Measurements from ENCODE around the gene CDC42EP5.
A peak's percentile ranks its signal among the peaks of the same experiment; 100 is the strongest.

The CDC42EP5 gene

GRCh38 chr19:54420068-54420382 is 53.1 kb downstream of the CDC42EP5 start:
- DNase-seq (ENCODE audit: low spot score), result no peak
- Histone ChIP-seq H3K27ac (peak overlapping the region in 1 of 2 donors; percentile 21), H3K4me3 (peak overlapping the region; percentile 40)
- TF ChIP-seq CTCF (IDR thresholded peaks at IDR 0.05), result no peak

DNA sequence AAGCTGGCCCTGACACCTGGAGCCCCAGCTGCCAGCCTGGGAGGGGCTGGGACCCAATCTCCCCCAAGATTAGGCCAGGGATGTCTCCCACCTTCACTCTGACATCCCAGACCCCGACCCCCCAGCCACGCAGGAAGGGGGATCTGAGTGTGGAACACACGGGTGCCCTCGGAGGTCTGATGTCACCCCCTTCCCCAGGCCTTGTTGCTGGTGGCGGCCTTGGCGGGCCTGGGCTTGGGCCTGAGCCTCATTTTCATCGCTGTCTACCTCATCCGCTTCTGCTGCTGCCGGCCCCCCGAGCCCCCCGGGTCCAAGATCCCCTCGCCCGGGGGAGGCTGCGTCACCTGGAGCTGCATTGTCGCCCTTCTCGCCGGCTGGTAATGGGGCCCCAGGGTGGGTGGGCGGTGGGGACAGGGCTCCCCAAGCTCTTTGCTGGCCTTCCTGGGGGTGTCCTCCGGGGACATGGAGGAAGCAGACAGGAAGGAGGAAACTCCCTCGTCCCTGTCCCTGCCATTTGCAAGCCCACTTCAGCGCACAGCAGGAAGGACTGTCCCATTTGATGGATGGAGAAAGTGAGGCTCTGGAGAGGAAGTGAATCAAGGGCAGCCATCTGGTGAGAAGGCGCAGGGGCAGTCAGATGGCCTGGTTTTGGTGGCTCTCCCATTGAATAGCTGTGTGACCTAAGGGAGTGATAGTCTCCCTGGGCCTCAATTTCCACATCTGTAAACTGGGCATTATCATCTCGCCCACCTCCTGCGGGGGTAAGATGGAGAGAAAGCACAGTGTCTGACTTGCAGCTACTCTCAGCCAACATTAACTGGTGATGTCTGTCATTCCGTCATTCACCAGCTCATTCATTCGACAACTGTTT is 53.9 kb downstream of the CDC42EP5 start:
- H3K4me3 ChIP-seq, result no peak overlapping the region
- no peak for TF ChIP-seq CTCF (IDR thresholded peaks at IDR 0.05)
- no peak for DNase-seq (ENCODE audit: low spot score)
- no peak overlapping the region for H3K27ac ChIP-seq

- H3K27ac ChIP-seq, result no peak overlapping the region
- DNase-seq (ENCODE audit: low spot score), result no peak
- TF ChIP-seq CTCF (IDR thresholded peaks at IDR 0.05), result no peak
Observed at GRCh38 chr19:54418030-54418929, 54.8 kb downstream of the CDC42EP5 start.

DNA sequence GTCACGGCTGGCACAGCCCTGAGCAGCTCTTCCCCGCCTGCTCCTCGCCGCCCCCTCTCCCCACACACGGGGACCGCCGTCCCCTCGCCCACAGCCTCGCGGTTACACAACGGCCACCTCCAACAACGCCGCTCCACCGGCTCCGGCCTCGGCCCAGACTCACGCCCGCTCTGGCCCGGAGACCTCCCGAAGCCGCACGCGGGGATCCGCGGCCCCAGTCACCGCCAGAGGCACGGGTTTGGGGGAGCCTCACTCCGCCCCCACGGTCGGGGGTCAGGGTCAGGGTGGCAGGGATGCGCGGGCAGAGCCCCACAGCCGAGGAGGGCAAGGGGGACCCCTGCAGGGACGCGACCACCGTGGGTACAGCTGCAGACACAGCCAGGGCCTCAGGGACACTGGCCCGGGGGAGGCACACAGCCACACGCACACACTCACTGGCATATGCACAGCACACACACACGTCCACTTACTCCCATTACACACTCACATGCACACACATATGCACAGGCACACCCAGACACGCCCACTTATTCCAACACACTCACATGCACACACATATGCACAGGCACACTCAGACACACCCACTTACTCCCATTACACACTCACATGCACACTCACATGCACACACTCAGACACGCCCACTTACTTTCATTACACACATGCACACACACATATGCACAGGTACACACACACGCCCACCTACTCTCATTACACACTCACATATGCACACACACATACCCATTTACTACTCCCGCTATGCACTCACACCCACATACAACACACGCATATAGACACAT is 56.2 kb downstream of the CDC42EP5 start:
- Histone ChIP-seq H3K27ac (peak overlapping the region in 1 of 2 donors; percentile 15), H3K4me3 (peak overlapping the region; percentile 3)
- no peak for DNase-seq (ENCODE audit: low spot score)
- no peak for TF ChIP-seq CTCF (IDR thresholded peaks at IDR 0.05)

More at GRCh38 chr19:54418030-54418929, 54.8 kb downstream of the CDC42EP5 start:
- no peak overlapping the region for H3K4me3 ChIP-seq

DNA sequence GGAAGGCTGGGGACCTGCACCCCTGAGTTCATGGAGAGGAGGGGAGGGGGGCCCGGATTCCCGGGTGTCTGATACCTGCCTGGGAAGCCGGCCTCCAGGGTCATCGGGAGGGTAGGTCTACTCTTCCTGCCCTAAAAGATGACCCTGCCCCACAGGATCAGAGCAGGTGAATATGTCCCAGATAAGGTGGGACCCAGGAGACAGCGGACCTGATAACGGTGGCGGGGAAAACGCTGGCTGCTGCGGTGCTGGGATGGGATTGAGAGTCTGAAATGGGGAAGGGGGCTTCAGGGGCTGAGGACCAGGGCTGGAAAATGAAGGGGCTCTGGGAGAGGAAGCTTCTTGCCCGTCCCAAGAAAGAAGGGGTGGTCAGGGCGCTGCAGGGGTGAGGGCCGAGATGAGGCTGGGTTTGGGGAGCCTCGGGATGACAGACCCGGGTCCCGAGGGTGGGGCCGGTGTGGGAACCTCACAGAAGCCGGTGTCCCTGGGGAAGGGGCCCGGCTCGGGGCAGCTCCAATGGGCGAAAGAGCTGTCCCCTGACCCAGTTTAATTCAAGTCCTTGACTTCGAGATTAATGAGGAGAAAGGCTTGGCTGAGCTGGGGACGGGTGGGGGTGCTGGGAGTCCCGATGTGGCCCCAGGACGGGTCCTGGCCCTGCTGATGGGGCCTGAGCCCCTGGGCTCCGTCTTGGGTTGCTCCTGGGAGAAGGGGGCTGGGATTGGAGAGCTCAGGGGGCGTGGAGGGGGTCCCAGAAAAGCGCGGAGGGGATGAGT is 57.0 kb downstream of the CDC42EP5 start:
- Histone ChIP-seq H3K27ac (peak overlapping the region in 1 of 2 donors; percentile 15), H3K4me3 (peak overlapping the region; percentile 40)
- DNase-seq (ENCODE audit: low spot score), result no peak
- TF ChIP-seq CTCF (IDR thresholded peaks at IDR 0.05), result no peak

All from coronary artery (tissue), 2 donors.